ENCODE results near the gene RFTN2.
A peak's percentile ranks its signal among the peaks of the same experiment; 100 is the strongest.
"Not testable (repeated sequence)": the region's sequence is repeated elsewhere in the genome, so short reads cannot be mapped to it uniquely, and the experiment has no call there.

Gene RFTN2

GRCh38 chr2:197710424-197711042 is 35.1 kb upstream of the RFTN2 start:
- Histone ChIP-seq H3K4me2 (ENCODE audit: low read length) (no peak overlapping the region), H2BK120ac (ENCODE audit: insufficient read depth, low read length, poor library complexity) (no peak overlapping the region), H3K9ac (ENCODE audit: low read length) (no peak overlapping the region), H3K27ac (ENCODE audit: low read depth, low read length) (no peak overlapping the region), H3K23ac (ENCODE audit: low read length) (no peak overlapping the region), H3K4ac (ENCODE audit: low read depth, low read length) (no peak overlapping the region), H4K91ac (ENCODE audit: low read depth, low read length) (no peak overlapping the region), H4K12ac (ENCODE audit: low read depth, low read length) (no peak overlapping the region), H3K4me1 (ENCODE audit: control insufficient read depth in 1 of 2, insufficient read depth in 2 of 2, low read length in 2 of 2) (peaks cover 9 to 13% of the 10 kb centered on the region in 2 experiments), H2BK5ac (ENCODE audit: low read depth, low read length, poor library complexity) (no peak overlapping the region), H3K4me3 (ENCODE audit: low read depth, low read length) (no peak overlapping the region), H2AFZ (ENCODE audit: insufficient read depth, low read length, poor library complexity) (no peak overlapping the region), H3K79me2 (ENCODE audit: control insufficient read depth, insufficient read depth, low read length, poor library complexity) (no peaks in the 10 kb centered on the region), H3K27me3 (ENCODE audit: insufficient read depth, low read length) (no peaks in the 10 kb centered on the region), H4K8ac (ENCODE audit: low read depth, low read length) (no peak overlapping the region), H2AK5ac (ENCODE audit: low read length) (no peak overlapping the region), H3K79me1 (ENCODE audit: low read length) (peaks cover under 1% of the 10 kb centered on the region), H3K36me3 (ENCODE audit: control insufficient read depth in 1 of 2, insufficient read depth in 2 of 2, low read length in 2 of 2) (no peaks in the 10 kb centered on the region), H2BK12ac (ENCODE audit: low read length) (no peak overlapping the region), H3K14ac (ENCODE audit: low read length) (no peak overlapping the region), H3K18ac (ENCODE audit: low read length) (no peak overlapping the region), H3K9me3 (ENCODE audit: insufficient read depth, low read depth, low read length) (no peaks in the 10 kb centered on the region)
- DNase-seq, result no peak

- peaks cover 9 to 13% of the 10 kb centered on the region in 2 experiments for H3K4me1 ChIP-seq (ENCODE audit: control insufficient read depth in 1 of 2, insufficient read depth in 2 of 2, low read length in 2 of 2)
- not testable (repeated sequence) for H2AFZ ChIP-seq (ENCODE audit: insufficient read depth, low read length, poor library complexity); H3K14ac ChIP-seq (ENCODE audit: low read length); H2BK5ac ChIP-seq (ENCODE audit: low read depth, low read length, poor library complexity); H4K12ac ChIP-seq (ENCODE audit: low read depth, low read length); H3K4ac ChIP-seq (ENCODE audit: low read depth, low read length); H4K8ac ChIP-seq (ENCODE audit: low read depth, low read length); H2BK120ac ChIP-seq (ENCODE audit: insufficient read depth, low read length, poor library complexity); DNase-seq; H3K27me3 ChIP-seq (ENCODE audit: insufficient read depth, low read length); H3K18ac ChIP-seq (ENCODE audit: low read length); H3K27ac ChIP-seq (ENCODE audit: low read depth, low read length); H3K79me2 ChIP-seq (ENCODE audit: control insufficient read depth, insufficient read depth, low read length, poor library complexity); H3K4me2 ChIP-seq (ENCODE audit: low read length); H3K9ac ChIP-seq (ENCODE audit: low read length); H3K36me3 ChIP-seq (ENCODE audit: control insufficient read depth in 1 of 2, insufficient read depth in 2 of 2, low read length in 2 of 2); H3K23ac ChIP-seq (ENCODE audit: low read length); H4K91ac ChIP-seq (ENCODE audit: low read depth, low read length); H3K4me3 ChIP-seq (ENCODE audit: low read depth, low read length); H2BK12ac ChIP-seq (ENCODE audit: low read length); H2AK5ac ChIP-seq (ENCODE audit: low read length); H3K79me1 ChIP-seq (ENCODE audit: low read length); H3K9me3 ChIP-seq (ENCODE audit: insufficient read depth, low read depth, low read length)
- WGBS (ENCODE audit: extremely low coverage, insufficient coverage, insufficient read length), result no CpG with 5 or more reads among the region's 7 CpGs
Observed at GRCh38 chr2:197709140-197709539, 33.8 kb upstream of the RFTN2 start.

- Histone ChIP-seq H3K4me2 (ENCODE audit: low read length) (no peak overlapping the region), H3K4ac (ENCODE audit: low read depth, low read length) (no peak overlapping the region), H2BK5ac (ENCODE audit: low read depth, low read length, poor library complexity) (no peak overlapping the region), H4K91ac (ENCODE audit: low read depth, low read length) (no peak overlapping the region), H2AK5ac (ENCODE audit: low read length) (no peak overlapping the region), H4K12ac (ENCODE audit: low read depth, low read length) (no peak overlapping the region), H3K27me3 (ENCODE audit: insufficient read depth, low read length) (no peaks in the 10 kb centered on the region), H3K23ac (ENCODE audit: low read length) (no peak overlapping the region), H3K4me3 (ENCODE audit: low read depth, low read length) (no peak overlapping the region), H3K4me1 (ENCODE audit: control insufficient read depth in 1 of 2, insufficient read depth in 2 of 2, low read length in 2 of 2) (peaks cover 9 to 13% of the 10 kb centered on the region in 2 experiments), H2BK12ac (ENCODE audit: low read length) (no peak overlapping the region), H2BK120ac (ENCODE audit: insufficient read depth, low read length, poor library complexity) (no peak overlapping the region), H3K36me3 (ENCODE audit: control insufficient read depth in 1 of 2, insufficient read depth in 2 of 2, low read length in 2 of 2) (no peaks in the 10 kb centered on the region), H4K8ac (ENCODE audit: low read depth, low read length) (no peak overlapping the region), H3K79me1 (ENCODE audit: low read length) (peaks cover 4% of the 10 kb centered on the region), H2AFZ (ENCODE audit: insufficient read depth, low read length, poor library complexity) (no peak overlapping the region), H3K27ac (ENCODE audit: low read depth, low read length) (no peak overlapping the region), H3K14ac (ENCODE audit: low read length) (no peak overlapping the region), H3K9ac (ENCODE audit: low read length) (no peak overlapping the region), H3K79me2 (ENCODE audit: control insufficient read depth, insufficient read depth, low read length, poor library complexity) (no peaks in the 10 kb centered on the region), H3K18ac (ENCODE audit: low read length) (no peak overlapping the region), H3K9me3 (ENCODE audit: insufficient read depth, low read depth, low read length) (no peaks in the 10 kb centered on the region)
- DNase-seq, result peak; percentile 53 to 88
- no CpG with 5 or more reads among the region's 2 CpGs for WGBS (ENCODE audit: extremely low coverage, insufficient coverage, insufficient read length)
Observed at GRCh38 chr2:197708331-197708730, 32.9 kb upstream of the RFTN2 start.

- H3K4ac ChIP-seq (ENCODE audit: low read depth, low read length), result no peak overlapping the region
- no CpG with 5 or more reads among the region's 4 CpGs for WGBS (ENCODE audit: extremely low coverage, insufficient coverage, insufficient read length)
- H4K12ac ChIP-seq (ENCODE audit: low read depth, low read length), result no peak overlapping the region
- H3K9me3 ChIP-seq (ENCODE audit: insufficient read depth, low read depth, low read length), result no peaks in the 10 kb centered on the region
- peaks cover 4% of the 10 kb centered on the region for H3K79me1 ChIP-seq (ENCODE audit: low read length)
- H3K4me2 ChIP-seq (ENCODE audit: low read length), result peak overlapping the region; percentile 41
- H3K27me3 ChIP-seq (ENCODE audit: insufficient read depth, low read length), result no peaks in the 10 kb centered on the region
- no peak overlapping the region for H2BK12ac ChIP-seq (ENCODE audit: low read length)
- no peaks in the 10 kb centered on the region for H3K36me3 ChIP-seq (ENCODE audit: control insufficient read depth in 1 of 2, insufficient read depth in 2 of 2, low read length in 2 of 2)
- H2BK5ac ChIP-seq (ENCODE audit: low read depth, low read length, poor library complexity), result no peak overlapping the region
- peak; percentile 11 to 65 for DNase-seq
- H3K23ac ChIP-seq (ENCODE audit: low read length), result no peak overlapping the region
- no peak overlapping the region for H3K27ac ChIP-seq (ENCODE audit: low read depth, low read length)
- H3K4me3 ChIP-seq (ENCODE audit: low read depth, low read length), result no peak overlapping the region
- no peaks in the 10 kb centered on the region for H3K79me2 ChIP-seq (ENCODE audit: control insufficient read depth, insufficient read depth, low read length, poor library complexity)
- no peak overlapping the region for H2AK5ac ChIP-seq (ENCODE audit: low read length)
- H4K8ac ChIP-seq (ENCODE audit: low read depth, low read length), result no peak overlapping the region
- H3K14ac ChIP-seq (ENCODE audit: low read length), result no peak overlapping the region
- H2AFZ ChIP-seq (ENCODE audit: insufficient read depth, low read length, poor library complexity), result no peak overlapping the region
- H4K91ac ChIP-seq (ENCODE audit: low read depth, low read length), result no peak overlapping the region
- no peak overlapping the region for H3K9ac ChIP-seq (ENCODE audit: low read length)
- peaks cover 9 to 13% of the 10 kb centered on the region in 2 experiments for H3K4me1 ChIP-seq (ENCODE audit: control insufficient read depth in 1 of 2, insufficient read depth in 2 of 2, low read length in 2 of 2)
- H2BK120ac ChIP-seq (ENCODE audit: insufficient read depth, low read length, poor library complexity), result no peak overlapping the region
- H3K18ac ChIP-seq (ENCODE audit: low read length), result no peak overlapping the region
Observed at GRCh38 chr2:197707316-197708213, 32.2 kb upstream of the RFTN2 start.
